ENCODE data around the gene SYT9.

DNA sequence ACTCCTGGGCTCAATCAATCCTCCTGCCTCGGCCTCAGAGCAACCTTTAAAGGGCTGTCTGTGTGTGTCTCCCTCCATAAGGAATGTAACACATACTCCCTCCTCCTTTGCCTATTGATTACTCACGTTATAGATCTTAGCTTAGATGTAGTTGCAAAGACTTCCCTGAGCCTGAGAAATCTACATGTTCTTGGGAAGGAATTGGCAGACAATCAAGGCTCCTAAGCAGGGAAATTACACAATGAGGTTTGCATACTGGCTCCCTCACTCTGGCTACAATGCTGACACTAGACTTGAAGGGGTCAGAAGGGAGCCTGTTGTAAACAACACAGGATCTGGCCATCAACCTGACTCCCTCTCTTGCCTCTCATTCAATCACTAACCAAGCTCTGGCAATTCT, 228.4 kb downstream of the SYT9 start:
- TF ChIP-seq, protein P1, sequence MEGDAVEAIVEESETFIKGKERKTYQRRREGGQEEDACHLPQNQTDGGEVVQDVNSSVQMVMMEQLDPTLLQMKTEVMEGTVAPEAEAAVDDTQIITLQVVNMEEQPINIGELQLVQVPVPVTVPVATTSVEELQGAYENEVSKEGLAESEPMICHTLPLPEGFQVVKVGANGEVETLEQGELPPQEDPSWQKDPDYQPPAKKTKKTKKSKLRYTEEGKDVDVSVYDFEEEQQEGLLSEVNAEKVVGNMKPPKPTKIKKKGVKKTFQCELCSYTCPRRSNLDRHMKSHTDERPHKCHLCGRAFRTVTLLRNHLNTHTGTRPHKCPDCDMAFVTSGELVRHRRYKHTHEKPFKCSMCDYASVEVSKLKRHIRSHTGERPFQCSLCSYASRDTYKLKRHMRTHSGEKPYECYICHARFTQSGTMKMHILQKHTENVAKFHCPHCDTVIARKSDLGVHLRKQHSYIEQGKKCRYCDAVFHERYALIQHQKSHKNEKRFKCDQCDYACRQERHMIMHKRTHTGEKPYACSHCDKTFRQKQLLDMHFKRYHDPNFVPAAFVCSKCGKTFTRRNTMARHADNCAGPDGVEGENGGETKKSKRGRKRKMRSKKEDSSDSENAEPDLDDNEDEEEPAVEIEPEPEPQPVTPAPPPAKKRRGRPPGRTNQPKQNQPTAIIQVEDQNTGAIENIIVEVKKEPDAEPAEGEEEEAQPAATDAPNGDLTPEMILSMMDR (conservative IDR thresholded peaks at IDR 0.05), result no peak
- no peak for TF ChIP-seq EZH2 (IDR thresholded peaks at IDR 0.05; ENCODE audit: low read depth)
